KOPT-K1 (cell line): ENCODE results near the gene ADGRG4.

Experiments
- H3K27ac ChIP-seq: fragments of 200-600 bp; sonication (generic); 2 replicates; pipeline ENCODE4 v1.5.1; 2016; ENCODE audit warnings: antibody characterized with exemption, mild to moderate bottlenecking, low read depth, low read length; ENCODE audit not compliant: poor library complexity, severe bottlenecking
- H3K36me3 ChIP-seq: fragments of 200-600 bp; sonication (generic); 2 replicates; pipeline ENCODE4 v1.5.1; 2017; ENCODE audit warnings: antibody characterized with exemption, mild to moderate bottlenecking, low read length, moderate library complexity; ENCODE audit not compliant: insufficient read depth
- H3K9me3 ChIP-seq: fragments of 200-600 bp; sonication (generic); 2 replicates; pipeline ENCODE4 v1.5.1; 2017; ENCODE audit warnings: antibody characterized with exemption, low read length, mild to moderate bottlenecking; ENCODE audit not compliant: insufficient read depth, poor library complexity, severe bottlenecking

The ADGRG4 gene

GRCh38 chrX:136325377-136325776, 24.6 kb downstream of the ADGRG4 start:
- Histone ChIP-seq H3K27ac (no peak overlapping the region), H3K36me3 (no peaks in the 10 kb centered on the region), H3K9me3 (no peaks in the 10 kb centered on the region)

GRCh38 chrX:136328933-136329332, 28.2 kb downstream of the ADGRG4 start:
- Histone ChIP-seq H3K36me3 (no peaks in the 10 kb centered on the region), H3K27ac (no peak overlapping the region), H3K9me3 (no peaks in the 10 kb centered on the region)

- H3K9me3 ChIP-seq: no peaks in the 10 kb centered on the region
- no peak overlapping the region for H3K27ac ChIP-seq
- H3K36me3 ChIP-seq: no peaks in the 10 kb centered on the region
Measured at GRCh38 chrX:136336623-136337022, 35.9 kb downstream of the ADGRG4 start.

GRCh38 chrX:136339702-136340101, 38.9 kb downstream of the ADGRG4 start:
- H3K9me3 ChIP-seq: no peaks in the 10 kb centered on the region
- no peaks in the 10 kb centered on the region for H3K36me3 ChIP-seq
- no peak overlapping the region for H3K27ac ChIP-seq

- Histone ChIP-seq H3K36me3 (no peaks in the 10 kb centered on the region), H3K9me3 (no peaks in the 10 kb centered on the region), H3K27ac (no peak overlapping the region)
Measured at GRCh38 chrX:136344320-136344719, 43.6 kb downstream of the ADGRG4 start.

- no peak overlapping the region for H3K27ac ChIP-seq
- H3K36me3 ChIP-seq: no peaks in the 10 kb centered on the region
- no peaks in the 10 kb centered on the region for H3K9me3 ChIP-seq
Measured at GRCh38 chrX:136346506-136346905, 45.7 kb downstream of the ADGRG4 start.

- Histone ChIP-seq H3K36me3 (no peaks in the 10 kb centered on the region), H3K9me3 (no peaks in the 10 kb centered on the region), H3K27ac (no peak overlapping the region)
Measured at GRCh38 chrX:136347706-136348105, 46.9 kb downstream of the ADGRG4 start.

- Histone ChIP-seq H3K36me3 (no peaks in the 10 kb centered on the region), H3K27ac (no peak overlapping the region), H3K9me3 (no peaks in the 10 kb centered on the region)
Measured at GRCh38 chrX:136353526-136354093, 52.8 kb downstream of the ADGRG4 start.

GRCh38 chrX:136354201-136354600, 53.4 kb downstream of the ADGRG4 start:
- H3K9me3 ChIP-seq: no peaks in the 10 kb centered on the region
- no peaks in the 10 kb centered on the region for H3K36me3 ChIP-seq
- no peak overlapping the region for H3K27ac ChIP-seq

- no peak overlapping the region for H3K27ac ChIP-seq
- no peaks in the 10 kb centered on the region for H3K36me3 ChIP-seq
- no peaks in the 10 kb centered on the region for H3K9me3 ChIP-seq
Measured at GRCh38 chrX:136369377-136369776, 68.6 kb downstream of the ADGRG4 start.

GRCh38 chrX:136376713-136377112, 76.0 kb downstream of the ADGRG4 start:
- Histone ChIP-seq H3K9me3 (no peaks in the 10 kb centered on the region), H3K36me3 (no peaks in the 10 kb centered on the region), H3K27ac (no peak overlapping the region)

GRCh38 chrX:136380010-136380769, 79.4 kb downstream of the ADGRG4 start:
- Histone ChIP-seq H3K36me3 (no peaks in the 10 kb centered on the region), H3K27ac (no peak overlapping the region), H3K9me3 (no peaks in the 10 kb centered on the region)

- Histone ChIP-seq H3K36me3 (no peaks in the 10 kb centered on the region), H3K27ac (no peak overlapping the region), H3K9me3 (no peaks in the 10 kb centered on the region)
Measured at GRCh38 chrX:136386173-136386572, 85.4 kb downstream of the ADGRG4 start.

GRCh38 chrX:136386826-136387225, 86.1 kb downstream of the ADGRG4 start:
- Histone ChIP-seq H3K27ac (no peak overlapping the region), H3K9me3 (no peaks in the 10 kb centered on the region), H3K36me3 (no peaks in the 10 kb centered on the region)

- no peak overlapping the region for H3K27ac ChIP-seq
- H3K36me3 ChIP-seq: no peaks in the 10 kb centered on the region
- no peaks in the 10 kb centered on the region for H3K9me3 ChIP-seq
Measured at GRCh38 chrX:136387951-136388502, 87.3 kb downstream of the ADGRG4 start.

- Histone ChIP-seq H3K36me3 (no peaks in the 10 kb centered on the region), H3K27ac (no peak overlapping the region)
Measured at GRCh38 chrX:136390921-136391320, 90.2 kb downstream of the ADGRG4 start.

More at GRCh38 chrX:136390921-136391320, 90.2 kb downstream of the ADGRG4 start:
- no peaks in the 10 kb centered on the region for H3K9me3 ChIP-seq
